Right lobe of liver (tissue), 4 donors: ENCODE measurements around the gene RABL6.

Experiments used
- POLR2A ChIP-seq: fragments of 450-650 bp; IDR thresholded peaks from one replicate; pipeline ENCODE4 v1.6.1; 2017; ENCODE audit warnings: antibody characterized with exemption, mild to moderate bottlenecking
- TF ChIP-seq, protein P1 (sequence below), 4 donors: fragments of 200-600 bp in 3 of 4; fragments of 450-650 bp in 1 of 4; IDR thresholded peaks; one replicate each; pipeline versions ENCODE4 v1.5.1 to v1.8.0; 2016 to 2022; ENCODE audit warnings: antibody characterized with exemption in 4 of 4, mild to moderate bottlenecking in 2 of 4
- donor health status: DM: no; HTN: no; CAD: no.
- donor health status: DM: no; HTN: no; CAD: no.
- donor health status: DM: no; HTN: yes; CAD: no.

DNA sequence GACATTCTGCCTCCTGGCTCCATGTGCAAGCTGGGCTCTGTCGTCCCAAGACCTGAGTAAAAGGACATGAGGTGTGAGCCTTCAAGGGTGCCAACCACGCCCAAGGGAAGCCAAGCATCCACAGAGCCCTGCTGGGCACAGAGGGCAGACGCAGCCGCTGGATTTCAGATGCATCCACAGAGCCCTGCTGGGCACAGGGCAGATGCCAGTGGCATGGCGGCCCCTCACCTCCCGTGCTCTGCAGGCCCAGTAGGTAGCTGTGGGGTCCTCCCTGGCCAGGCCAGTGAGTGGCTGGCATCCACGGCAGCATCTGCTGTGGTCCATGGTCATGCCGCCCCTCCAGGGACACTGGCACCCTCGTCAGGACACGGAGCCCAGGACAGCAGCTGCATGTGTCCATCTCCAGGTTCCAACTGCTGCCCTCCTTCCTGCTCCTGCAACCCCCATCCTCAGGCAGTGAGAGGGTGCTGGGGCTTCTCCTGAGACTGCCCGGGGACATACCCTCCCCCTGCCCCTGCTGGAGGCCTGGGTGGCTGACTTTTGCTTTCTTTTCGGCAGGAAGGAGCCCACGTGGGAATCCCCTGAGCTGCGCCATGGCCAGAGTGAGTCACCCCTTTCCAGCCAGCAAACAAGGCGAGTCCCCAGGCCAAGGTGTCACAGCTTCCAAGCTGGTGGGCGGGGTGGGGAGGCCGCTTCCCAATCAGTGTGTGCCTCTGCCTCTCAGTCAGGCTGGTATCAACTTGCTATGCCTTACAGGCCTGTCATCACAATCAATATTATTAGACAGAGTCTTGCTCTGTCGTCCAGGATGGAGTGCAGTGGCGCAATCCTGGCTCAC is 74.6 kb downstream of the RABL6 start:
- TF ChIP-seq POLR2A, result no peak
- TF ChIP-seq, protein P1, sequence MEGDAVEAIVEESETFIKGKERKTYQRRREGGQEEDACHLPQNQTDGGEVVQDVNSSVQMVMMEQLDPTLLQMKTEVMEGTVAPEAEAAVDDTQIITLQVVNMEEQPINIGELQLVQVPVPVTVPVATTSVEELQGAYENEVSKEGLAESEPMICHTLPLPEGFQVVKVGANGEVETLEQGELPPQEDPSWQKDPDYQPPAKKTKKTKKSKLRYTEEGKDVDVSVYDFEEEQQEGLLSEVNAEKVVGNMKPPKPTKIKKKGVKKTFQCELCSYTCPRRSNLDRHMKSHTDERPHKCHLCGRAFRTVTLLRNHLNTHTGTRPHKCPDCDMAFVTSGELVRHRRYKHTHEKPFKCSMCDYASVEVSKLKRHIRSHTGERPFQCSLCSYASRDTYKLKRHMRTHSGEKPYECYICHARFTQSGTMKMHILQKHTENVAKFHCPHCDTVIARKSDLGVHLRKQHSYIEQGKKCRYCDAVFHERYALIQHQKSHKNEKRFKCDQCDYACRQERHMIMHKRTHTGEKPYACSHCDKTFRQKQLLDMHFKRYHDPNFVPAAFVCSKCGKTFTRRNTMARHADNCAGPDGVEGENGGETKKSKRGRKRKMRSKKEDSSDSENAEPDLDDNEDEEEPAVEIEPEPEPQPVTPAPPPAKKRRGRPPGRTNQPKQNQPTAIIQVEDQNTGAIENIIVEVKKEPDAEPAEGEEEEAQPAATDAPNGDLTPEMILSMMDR (IDR thresholded peaks at IDR 0.05), result no peak
